Fibroblast of villous mesenchyme (primary cell): ENCODE measurements around the gene WDFY4. TPM values are rescaled to one million over a fixed set of nuclear protein-coding genes. Genes with fewer than 3 reads are reported as not detected.

Experiments
- DNase-seq: peaks from one replicate; pipeline ENCODE4 v3.0.0-alpha.2; 2010; ENCODE audit warnings: low read depth
- H3K4me3 ChIP-seq: 2 replicates; pipeline ENCODE4 v1.5.1; 2011; ENCODE audit warnings: low read depth, mild to moderate bottlenecking, low read length
- total RNA-seq: library from RNA; depleted of rRNA; stranded (reverse); fragments of >200 nt; gene quantifications from 2 replicates; pipeline ENCODE4 v1.2.3, GENCODE V29; 2012
- TF ChIP-seq, protein P1 (sequence below): IDR thresholded peaks from 2 replicates; pipeline ENCODE4 v1.5.1; 2012; ENCODE audit warnings: low read depth, mild to moderate bottlenecking, low read length; ENCODE audit not compliant: insufficient read depth

WDFY4 gene
- total RNA-seq, 1 donor = not detected

- DNase-seq = no peak
- H3K4me3 ChIP-seq = no peak overlapping the region
- TF ChIP-seq, protein P1, sequence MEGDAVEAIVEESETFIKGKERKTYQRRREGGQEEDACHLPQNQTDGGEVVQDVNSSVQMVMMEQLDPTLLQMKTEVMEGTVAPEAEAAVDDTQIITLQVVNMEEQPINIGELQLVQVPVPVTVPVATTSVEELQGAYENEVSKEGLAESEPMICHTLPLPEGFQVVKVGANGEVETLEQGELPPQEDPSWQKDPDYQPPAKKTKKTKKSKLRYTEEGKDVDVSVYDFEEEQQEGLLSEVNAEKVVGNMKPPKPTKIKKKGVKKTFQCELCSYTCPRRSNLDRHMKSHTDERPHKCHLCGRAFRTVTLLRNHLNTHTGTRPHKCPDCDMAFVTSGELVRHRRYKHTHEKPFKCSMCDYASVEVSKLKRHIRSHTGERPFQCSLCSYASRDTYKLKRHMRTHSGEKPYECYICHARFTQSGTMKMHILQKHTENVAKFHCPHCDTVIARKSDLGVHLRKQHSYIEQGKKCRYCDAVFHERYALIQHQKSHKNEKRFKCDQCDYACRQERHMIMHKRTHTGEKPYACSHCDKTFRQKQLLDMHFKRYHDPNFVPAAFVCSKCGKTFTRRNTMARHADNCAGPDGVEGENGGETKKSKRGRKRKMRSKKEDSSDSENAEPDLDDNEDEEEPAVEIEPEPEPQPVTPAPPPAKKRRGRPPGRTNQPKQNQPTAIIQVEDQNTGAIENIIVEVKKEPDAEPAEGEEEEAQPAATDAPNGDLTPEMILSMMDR = no peak
Measured at GRCh38 chr10:48948470-48949037, 263.9 kb downstream of the WDFY4 start.

GRCh38 chr10:48951707-48952106, 267.0 kb downstream of the WDFY4 start:
- no peak for DNase-seq
- TF ChIP-seq, protein P1 = no peak
- H3K4me3 ChIP-seq = no peak overlapping the region

DNA sequence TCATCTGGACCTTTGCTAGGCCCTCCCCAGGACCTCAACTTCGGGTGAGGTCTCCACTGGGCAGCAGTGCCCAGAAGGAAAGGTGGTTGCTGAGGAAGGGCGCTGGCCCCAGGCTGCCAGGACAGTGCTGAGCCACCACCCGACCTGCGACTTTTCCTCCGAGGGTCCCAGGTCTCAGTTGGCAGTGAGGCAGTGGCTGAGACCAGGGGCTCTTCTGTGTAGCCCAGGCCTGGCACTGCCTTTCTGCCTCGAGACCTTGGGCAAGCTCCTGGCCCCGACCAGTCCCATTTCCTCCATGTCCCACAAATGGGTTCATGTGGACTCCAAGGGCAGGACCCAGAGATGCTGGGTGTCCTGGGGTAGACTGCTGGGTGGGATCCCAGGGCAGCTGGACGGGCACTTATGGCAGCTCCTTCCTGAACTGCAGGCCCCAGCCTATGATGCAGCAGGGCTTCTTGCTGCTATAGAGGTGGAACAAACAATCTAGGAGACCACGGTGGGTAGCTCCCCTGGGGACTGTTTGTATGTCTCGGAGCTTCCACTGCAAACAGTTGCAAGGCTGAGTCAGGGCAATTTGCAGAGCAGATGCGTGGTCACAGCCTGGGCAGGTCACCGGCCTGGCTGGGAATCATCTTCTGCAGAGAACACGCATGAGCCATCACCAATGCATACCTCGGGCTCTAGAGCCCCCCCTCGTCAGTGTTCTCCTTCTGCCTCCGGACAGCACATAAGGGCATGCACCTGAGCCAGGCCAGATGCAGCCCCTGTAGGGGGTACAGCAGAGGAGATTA, 272.9 kb downstream of the WDFY4 start:
- no peak for DNase-seq
- TF ChIP-seq, protein P1 = no peak
- H3K4me3 ChIP-seq = no peak overlapping the region

GRCh38 chr10:48958598-48959190, 274.0 kb downstream of the WDFY4 start:
- no peak for DNase-seq
- no peak overlapping the region for H3K4me3 ChIP-seq
- TF ChIP-seq, protein P1 = no peak

GRCh38 chr10:48964038-48964437, 279.4 kb downstream of the WDFY4 start:
- H3K4me3 ChIP-seq = no peak overlapping the region
- DNase-seq = no peak
- TF ChIP-seq, protein P1 = no peak

DNA sequence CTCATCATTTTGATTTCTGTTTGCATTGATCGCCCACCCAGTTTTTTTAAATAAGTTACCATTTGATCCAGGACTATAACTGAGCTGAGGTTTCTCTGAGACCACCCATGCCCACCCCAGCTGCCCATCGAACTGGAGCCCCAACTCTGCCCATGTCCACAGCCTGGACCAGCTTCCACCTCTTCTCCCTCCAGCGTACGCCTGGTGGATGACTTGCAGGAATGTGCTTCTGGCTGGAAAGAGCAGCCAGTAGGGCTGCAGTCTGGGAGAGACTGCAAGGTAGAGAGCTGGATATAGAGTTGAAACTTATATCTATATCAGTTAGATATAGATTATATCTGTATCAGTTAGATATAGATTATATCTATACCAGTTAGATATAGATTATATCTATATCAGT, 280.8 kb downstream of the WDFY4 start:
- TF ChIP-seq, protein P1 = no peak
- H3K4me3 ChIP-seq = no peak overlapping the region
- no peak for DNase-seq
